SK-N-SH treated with all-trans-retinoic acid at 6 μM for 48 hours (cell line): Measurements from ENCODE around the gene MITF.

Experiments
- CSDC2 ChIP-seq: fragments of 250-450 bp; sonication (Bioruptor Pico); IDR thresholded peaks from 2 replicates; pipeline ENCODE4 v1.5.0; 2020; ENCODE audit warnings: mild to moderate bottlenecking, moderate library complexity
- GLIS3 ChIP-seq: fragments of 250-450 bp; sonication (Bioruptor Pico); IDR thresholded peaks from 2 replicates; pipeline ENCODE4 v1.5.0; 2020; ENCODE audit warnings: mild to moderate bottlenecking, moderate library complexity
- ISL1 ChIP-seq: fragments of 250-450 bp; sonication (Bioruptor Pico); IDR thresholded peaks from 2 replicates; pipeline ENCODE4 v2.1.2; 2022; ENCODE audit warnings: mild to moderate bottlenecking, moderate library complexity
- POU6F1 ChIP-seq: fragments of 250-450 bp; sonication (Bioruptor Pico); IDR thresholded peaks from 2 replicates; pipeline ENCODE4 v1.8.0; 2021; ENCODE audit warnings: low read depth, mild to moderate bottlenecking, moderate library complexity, borderline replicate concordance
- RARB ChIP-seq: fragments of 250-450 bp; sonication (Bioruptor Pico); IDR thresholded peaks from 2 replicates; pipeline ENCODE4 v1.8.0; 2021; ENCODE audit warnings: mild to moderate bottlenecking, moderate library complexity
- TOX ChIP-seq: fragments of 250-450 bp; sonication (Bioruptor Pico); IDR thresholded peaks from 2 replicates; pipeline ENCODE4 v1.8.0; 2021; ENCODE audit warnings: mild to moderate bottlenecking, moderate library complexity, borderline replicate concordance
- ZFP30 ChIP-seq: fragments of 450-650 bp; formaldehyde crosslinking; IDR thresholded peaks from 2 replicates; pipeline ENCODE4 v1.5.0; 2022; ENCODE audit warnings: mild to moderate bottlenecking, moderate library complexity
- ZNF565 ChIP-seq: fragments of 450-650 bp; formaldehyde crosslinking; conservative IDR thresholded peaks from 2 replicates; pipeline ENCODE4 v1.5.0; 2020; ENCODE audit warnings: low read depth, mild to moderate bottlenecking, moderate library complexity
- ZNF70 ChIP-seq: fragments of 450-650 bp; formaldehyde crosslinking; IDR thresholded peaks from 2 replicates; pipeline ENCODE4 v1.5.0; 2020; ENCODE audit warnings: mild to moderate bottlenecking, moderate library complexity
- ZNF8 ChIP-seq: fragments of 450-650 bp; formaldehyde crosslinking; IDR thresholded peaks from 2 replicates; pipeline ENCODE4 v1.5.0; 2020; ENCODE audit warnings: mild to moderate bottlenecking, moderate library complexity

- no peak for TF ChIP-seq POU6F1 (CRISPR knock-in tag)
- no peak for TF ChIP-seq ZNF70 (CRISPR knock-in tag)
- no peak for TF ChIP-seq CSDC2 (CRISPR knock-in tag)
- no peak for TF ChIP-seq ZNF565 (CRISPR knock-in tag)
- TF ChIP-seq ISL1 (CRISPR knock-in tag), result no peak
- TF ChIP-seq ZNF8 (CRISPR knock-in tag), result no peak
- no peak for TF ChIP-seq ZFP30 (CRISPR knock-in tag)
- TF ChIP-seq GLIS3 (CRISPR knock-in tag), result no peak
- no peak for TF ChIP-seq TOX (CRISPR knock-in tag)
- no peak for TF ChIP-seq RARB (CRISPR knock-in tag)
Observed at GRCh38 chr3:69932087-69932486, 192.8 kb downstream of the MITF start.
